Stomach (tissue), 9 donors: ENCODE results near the gene BLOC1S3. TPM values are rescaled to one million over a fixed set of nuclear protein-coding genes. Genes with fewer than 3 reads are reported as not detected.

Experiments used
- DNase-seq, 2 donors: peaks; one replicate each; pipeline versions ENCODE4 v3.0.0 to v3.0.0-alpha.2; 2013 to 2019
- H3K27ac ChIP-seq, 5 donors: fragments of 200-600 bp in 4 of 5; sonication (generic) in 4 of 5; one replicate each; pipeline ENCODE4 v1.5.1; 2013 to 2019; ENCODE audit warnings: mild to moderate bottlenecking in 1 of 5, moderate library complexity in 1 of 5
- H3K27me3 ChIP-seq, 3 donors: fragments of 200-600 bp; sonication (generic); one replicate each; pipeline ENCODE4 v1.5.1; 2017 to 2019; ENCODE audit warnings: mixed run types in 1 of 3
- H3K36me3 ChIP-seq, 4 donors: fragments of 200-600 bp; sonication (generic); 1 replicate in 3 of 4; 2 replicates in 1 of 4; pipeline ENCODE4 v1.5.1; 2016 to 2019
- H3K4me1 ChIP-seq, 4 donors: fragments of 200-600 bp; sonication (generic); one replicate each; pipeline ENCODE4 v1.5.1; 2016 to 2019
- H3K4me3 ChIP-seq, 4 donors: fragments of 200-600 bp; sonication (generic) in 3 of 4; one replicate each; pipeline ENCODE4 v1.5.1; 2016 to 2019; ENCODE audit warnings: mild to moderate bottlenecking in 1 of 4
- H3K9me3 ChIP-seq, 4 donors: fragments of 200-600 bp; sonication (generic); one replicate each; pipeline ENCODE4 v1.5.1; 2016 to 2019
- CTCF ChIP-seq, 7 experiments: fragments of 450-650 bp in 4 of 7; fragments of 200-600 bp in 3 of 7; sonication (generic) in 3 of 7; IDR thresholded peaks; one replicate each; pipeline ENCODE4 v1.5.1; 2016 to 2019; ENCODE audit warnings: antibody characterized with exemption in 7 of 7, control low read depth in 2 of 7, mild to moderate bottlenecking in 1 of 7
- EP300 ChIP-seq: sonication (generic); formaldehyde crosslinking; IDR thresholded peaks from one replicate; pipeline ENCODE4 v1.6.1; 2017; ENCODE audit warnings: antibody characterized with exemption
- POLR2A ChIP-seq, 4 donors: fragments of 450-650 bp; IDR thresholded peaks; one replicate each; pipeline ENCODE4 v1.6.1; 2016; ENCODE audit warnings: antibody characterized with exemption in 4 of 4, control low read depth in 2 of 4, mild to moderate bottlenecking in 1 of 4, moderate library complexity in 1 of 4
- POLR2AphosphoS5 ChIP-seq, 3 donors: sonication (generic); formaldehyde crosslinking; IDR thresholded peaks; one replicate each; pipeline ENCODE4 v1.6.1; 2016; ENCODE audit warnings: antibody characterized with exemption in 3 of 3
- WGBS, 5 donors: extraction: QIAGEN DNeasy Blood & Tissue Kit in 3 of 5; methylation state at CpG; one replicate each; pipeline versions ENCODE4 v1.1.5 to v1.1.7; 2013 to 2018; 5-methylcytosine and 5-hydroxymethylcytosine counted together
- intact Hi-C: fragments of 100-400 bp; cut with DNase I; formaldehyde crosslinking; loops from one replicate; pipeline ENCODE4 v1.15.1; 2023; ENCODE audit warnings: low total_unique reads
- polyA plus RNA-seq, 3 donors: library from polyadenylated mRNA; stranded (reverse); fragments of 200-250 nt; gene quantifications; one replicate each; pipeline ENCODE4 v1.2.3, GENCODE V29; 2013
- total RNA-seq, 5 donors: library from RNA; depleted of rRNA; stranded (reverse); fragments of >200 nt; gene quantifications; one replicate each; pipeline versions ENCODE4 v1.1.0 to v1.2.3, GENCODE V29; 2014 to 2016
- donor health status: healthy with polysubstance abuse.
- donor health status: Bipolar disorder and iron deficiency.
- donor health status: healthy.

BLOC1S3 gene
- total and polyA plus RNA-seq, 8 donors = 3.1 to 71.0 (median 5.9) TPM

GRCh38 chr19:45140533-45140932, 38.1 kb upstream of the BLOC1S3 start:
- WGBS, 5 donors = 89 to 100% (median 93%) methylated on average over 5 to 11 of the region's 11 CpGs
- TF ChIP-seq POLR2A (IDR thresholded peaks at IDR 0.05) (no peak), EP300 (no peak), CTCF (IDR thresholded peaks at IDR 0.05) (no peak), POLR2AphosphoS5 (IDR thresholded peaks at IDR 0.05) (no peak)
- DNase-seq = no peak

GRCh38 chr19:45141203-45141900, 37.2 kb upstream of the BLOC1S3 start:
- Histone ChIP-seq H3K27me3 (no peaks in the 10 kb centered on the region), H3K9me3 (no peaks in the 10 kb centered on the region), H3K4me3 (no peak overlapping the region), H3K36me3 (peaks cover 36 to 67% (median 62%) of the 10 kb centered on the region in 4 donors), H3K27ac (no peak overlapping the region), H3K4me1 (peaks cover 6 to 23% (median 20%) of the 10 kb centered on the region in 4 donors)
- intact Hi-C loops = no loop called here
- TF ChIP-seq POLR2AphosphoS5 (IDR thresholded peaks at IDR 0.05) (no peak), POLR2A (IDR thresholded peaks at IDR 0.05) (no peak), CTCF (IDR thresholded peaks at IDR 0.05) (no peak), EP300 (no peak)
- DNase-seq = no peak
- WGBS, 5 donors = 92 to 97% (median 94%) methylated on average over 19 to 28 of the region's 28 CpGs

More at GRCh38 chr19:45140533-45140932, 38.1 kb upstream of the BLOC1S3 start:
- peaks cover 10 to 31% (median 24%) of the 10 kb centered on the region in 4 donors for H3K4me1 ChIP-seq
- intact Hi-C loops = no loop called here
- H3K27ac ChIP-seq = no peak overlapping the region
- H3K4me3 ChIP-seq = no peak overlapping the region
- H3K9me3 ChIP-seq = no peaks in the 10 kb centered on the region
- no peaks in the 10 kb centered on the region for H3K27me3 ChIP-seq
- H3K36me3 ChIP-seq = peaks cover 31 to 59% (median 54%) of the 10 kb centered on the region in 4 donors

- Histone ChIP-seq H3K4me1 (peaks cover 0 to 15% (median 12%) of the 10 kb centered on the region in 4 donors), H3K4me3 (no peak overlapping the region), H3K36me3 (peaks cover 36 to 75% (median 70%) of the 10 kb centered on the region in 4 donors), H3K9me3 (no peaks in the 10 kb centered on the region), H3K27me3 (no peaks in the 10 kb centered on the region), H3K27ac (no peak overlapping the region)
- intact Hi-C loops = no loop called here
- no peak for DNase-seq
- TF ChIP-seq CTCF (IDR thresholded peaks at IDR 0.05) = no peak
- no peak for TF ChIP-seq POLR2A (IDR thresholded peaks at IDR 0.05)
- no peak for TF ChIP-seq POLR2AphosphoS5 (IDR thresholded peaks at IDR 0.05)
- no peak for TF ChIP-seq EP300
- 94 to 98% (median 95%) methylated on average over 17 to 33 of the region's 33 CpGs for WGBS, 5 donors
These were observed 36.4 kb upstream of the BLOC1S3 start for GRCh38 chr19:45142016-45142725.

GRCh38 chr19:45142726-45143110, 35.9 kb upstream of the BLOC1S3 start:
- peak in 1 of 2 donors; percentile 62 for DNase-seq
- no peak overlapping the region for H3K4me3 ChIP-seq
- H3K27ac ChIP-seq = no peak overlapping the region
- peaks cover 40 to 81% (median 76%) of the 10 kb centered on the region in 4 donors for H3K36me3 ChIP-seq
- no peaks in the 10 kb centered on the region for H3K9me3 ChIP-seq
- WGBS, 5 donors = 71 to 89% (median 82%) methylated on average over 9 of the region's 9 CpGs
- peaks cover 0 to 9% (median 6%) of the 10 kb centered on the region in 4 donors for H3K4me1 ChIP-seq
- TF ChIP-seq EP300 (no peak), POLR2AphosphoS5 (IDR thresholded peaks at IDR 0.05) (no peak), CTCF (IDR thresholded peaks at IDR 0.05) (no peak), POLR2A (IDR thresholded peaks at IDR 0.05) (no peak)
- intact Hi-C loops = no loop called here
- H3K27me3 ChIP-seq = no peaks in the 10 kb centered on the region
